ENCODE results near the gene UNC5A.

Gene UNC5A

GRCh38 chr5:176855598-176855997 lies 45.2 kb downstream of the UNC5A start:
- ATAC-seq, result no peak
- TF ChIP-seq SNAI2 (CRISPR knock-in tag; IDR thresholded peaks at IDR 0.05), result no peak
- TF ChIP-seq ZC3H10 (CRISPR knock-in tag; IDR thresholded peaks at IDR 0.05), result no peak
- TF ChIP-seq ZFP3 (CRISPR knock-in tag; IDR thresholded peaks at IDR 0.05), result no peak
- TF ChIP-seq GLIS3 (CRISPR knock-in tag; IDR thresholded peaks at IDR 0.05), result no peak
- TF ChIP-seq, protein P1, sequence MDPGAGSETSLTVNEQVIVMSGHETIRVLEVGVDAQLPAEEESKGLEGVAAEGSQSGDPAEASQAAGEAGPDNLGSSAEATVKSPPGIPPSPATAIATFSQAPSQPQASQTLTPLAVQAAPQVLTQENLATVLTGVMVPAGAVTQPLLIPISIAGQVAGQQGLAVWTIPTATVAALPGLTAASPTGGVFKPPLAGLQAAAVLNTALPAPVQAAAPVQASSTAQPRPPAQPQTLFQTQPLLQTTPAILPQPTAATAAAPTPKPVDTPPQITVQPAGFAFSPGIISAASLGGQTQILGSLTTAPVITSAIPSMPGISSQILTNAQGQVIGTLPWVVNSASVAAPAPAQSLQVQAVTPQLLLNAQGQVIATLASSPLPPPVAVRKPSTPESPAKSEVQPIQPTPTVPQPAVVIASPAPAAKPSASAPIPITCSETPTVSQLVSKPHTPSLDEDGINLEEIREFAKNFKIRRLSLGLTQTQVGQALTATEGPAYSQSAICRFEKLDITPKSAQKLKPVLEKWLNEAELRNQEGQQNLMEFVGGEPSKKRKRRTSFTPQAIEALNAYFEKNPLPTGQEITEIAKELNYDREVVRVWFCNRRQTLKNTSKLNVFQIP (CRISPR knock-in tag; IDR thresholded peaks at IDR 0.05; ENCODE audit: borderline replicate concordance, low read depth), result no peak
- TF ChIP-seq OSR1 (CRISPR knock-in tag; IDR thresholded peaks at IDR 0.05), result no peak
- TF ChIP-seq ISL1 (CRISPR knock-in tag; IDR thresholded peaks at IDR 0.05), result no peak
- no peak for TF ChIP-seq TCF4 (CRISPR knock-in tag; IDR thresholded peaks at IDR 0.05; ENCODE audit: borderline replicate concordance)
- no peak for TF ChIP-seq TOX (CRISPR knock-in tag; IDR thresholded peaks at IDR 0.05; ENCODE audit: borderline replicate concordance)
- TF ChIP-seq ESRRG (CRISPR knock-in tag; IDR thresholded peaks at IDR 0.05), result no peak
- TF ChIP-seq ARNTL (CRISPR knock-in tag; IDR thresholded peaks at IDR 0.05; ENCODE audit: borderline replicate concordance, low read depth), result no peak
- TF ChIP-seq ZNF8 (CRISPR knock-in tag; IDR thresholded peaks at IDR 0.05), result no peak
- TF ChIP-seq BACH2 (CRISPR knock-in tag; IDR thresholded peaks at IDR 0.05; ENCODE audit: borderline replicate concordance), result no peak
- no peak for TF ChIP-seq RARB (CRISPR knock-in tag; IDR thresholded peaks at IDR 0.05)
- no peak for TF ChIP-seq CSRNP3 (CRISPR knock-in tag; IDR thresholded peaks at IDR 0.05)
- no peak for TF ChIP-seq ZNF565 (CRISPR knock-in tag; conservative IDR thresholded peaks at IDR 0.05; ENCODE audit: low read depth)
- TF ChIP-seq CSDC2 (CRISPR knock-in tag; IDR thresholded peaks at IDR 0.05), result no peak
- TF ChIP-seq ZFP30 (CRISPR knock-in tag; IDR thresholded peaks at IDR 0.05), result no peak
- TF ChIP-seq, protein P2, sequence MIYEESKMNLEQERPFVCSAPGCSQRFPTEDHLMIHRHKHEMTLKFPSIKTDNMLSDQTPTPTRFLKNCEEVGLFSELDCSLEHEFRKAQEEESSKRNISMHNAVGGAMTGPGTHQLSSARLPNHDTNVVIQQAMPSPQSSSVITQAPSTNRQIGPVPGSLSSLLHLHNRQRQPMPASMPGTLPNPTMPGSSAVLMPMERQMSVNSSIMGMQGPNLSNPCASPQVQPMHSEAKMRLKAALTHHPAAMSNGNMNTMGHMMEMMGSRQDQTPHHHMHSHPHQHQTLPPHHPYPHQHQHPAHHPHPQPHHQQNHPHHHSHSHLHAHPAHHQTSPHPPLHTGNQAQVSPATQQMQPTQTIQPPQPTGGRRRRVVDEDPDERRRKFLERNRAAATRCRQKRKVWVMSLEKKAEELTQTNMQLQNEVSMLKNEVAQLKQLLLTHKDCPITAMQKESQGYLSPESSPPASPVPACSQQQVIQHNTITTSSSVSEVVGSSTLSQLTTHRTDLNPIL (CRISPR knock-in tag; IDR thresholded peaks at IDR 0.05; ENCODE audit: low read depth), result no peak
- no peak for TF ChIP-seq ZNF70 (CRISPR knock-in tag; IDR thresholded peaks at IDR 0.05)

- ATAC-seq, result no peak
- TF ChIP-seq ESRRG (CRISPR knock-in tag; IDR thresholded peaks at IDR 0.05) (no peak), ZFP3 (CRISPR knock-in tag; IDR thresholded peaks at IDR 0.05) (no peak)
Observed at GRCh38 chr5:176856746-176857145, 46.4 kb downstream of the UNC5A start.

DNA sequence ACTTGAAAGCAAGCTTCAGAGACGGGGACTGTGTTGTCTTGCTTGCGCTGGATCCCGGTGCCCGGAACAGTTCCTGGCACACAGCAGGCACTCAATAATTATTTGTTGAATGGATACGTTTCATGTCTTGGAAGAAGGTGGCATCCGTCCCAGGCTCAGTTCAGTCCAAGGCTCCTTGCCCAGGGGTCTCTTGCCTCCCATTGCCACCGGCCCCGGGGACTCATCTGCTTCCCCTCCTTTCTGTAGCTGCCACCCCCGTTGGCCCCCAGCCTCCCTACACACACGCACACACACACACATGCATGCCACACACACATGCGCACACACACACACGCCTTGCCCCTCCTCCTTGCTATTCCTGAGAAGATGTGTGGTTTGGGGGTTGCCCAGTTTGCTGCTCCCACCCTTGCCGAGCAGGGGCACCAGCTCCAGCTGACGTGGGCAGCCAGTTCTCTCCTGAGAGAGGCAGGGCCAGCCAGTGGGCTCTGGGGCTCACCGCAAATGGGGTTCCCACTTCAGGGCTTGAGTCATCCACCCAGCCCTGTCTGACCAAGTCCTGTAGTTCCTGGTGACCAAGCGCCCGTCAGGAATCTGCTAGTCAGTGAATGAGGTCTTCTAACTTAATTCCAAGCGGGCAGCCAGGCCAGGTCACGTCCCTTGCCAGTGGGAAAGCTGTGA lies 47.0 kb downstream of the UNC5A start:
- no peak for ATAC-seq

More for the DNA sequence above, 47.0 kb downstream of the UNC5A start:
- TF ChIP-seq ISL1 (CRISPR knock-in tag; IDR thresholded peaks at IDR 0.05), result no peak
- TF ChIP-seq CSDC2 (CRISPR knock-in tag; IDR thresholded peaks at IDR 0.05), result no peak
- no peak for TF ChIP-seq BACH2 (CRISPR knock-in tag; IDR thresholded peaks at IDR 0.05; ENCODE audit: borderline replicate concordance)
- TF ChIP-seq, protein P2 (CRISPR knock-in tag; IDR thresholded peaks at IDR 0.05; ENCODE audit: low read depth), result no peak
- TF ChIP-seq ZNF565 (CRISPR knock-in tag; conservative IDR thresholded peaks at IDR 0.05; ENCODE audit: low read depth), result no peak
- TF ChIP-seq CSRNP3 (CRISPR knock-in tag; IDR thresholded peaks at IDR 0.05), result no peak
- TF ChIP-seq, protein P1 (CRISPR knock-in tag; IDR thresholded peaks at IDR 0.05; ENCODE audit: borderline replicate concordance, low read depth), result no peak
- no peak for TF ChIP-seq SNAI2 (CRISPR knock-in tag; IDR thresholded peaks at IDR 0.05)
- no peak for TF ChIP-seq RARB (CRISPR knock-in tag; IDR thresholded peaks at IDR 0.05)
- no peak for TF ChIP-seq GLIS3 (CRISPR knock-in tag; IDR thresholded peaks at IDR 0.05)
- TF ChIP-seq ESRRG (CRISPR knock-in tag; IDR thresholded peaks at IDR 0.05), result no peak
- TF ChIP-seq TOX (CRISPR knock-in tag; IDR thresholded peaks at IDR 0.05; ENCODE audit: borderline replicate concordance), result no peak
- no peak for TF ChIP-seq ZNF8 (CRISPR knock-in tag; IDR thresholded peaks at IDR 0.05)
- no peak for TF ChIP-seq PPARA (CRISPR knock-in tag; IDR thresholded peaks at IDR 0.05; ENCODE audit: borderline replicate concordance)
- no peak for TF ChIP-seq OSR1 (CRISPR knock-in tag; IDR thresholded peaks at IDR 0.05)
- TF ChIP-seq ZFP3 (CRISPR knock-in tag; IDR thresholded peaks at IDR 0.05), result no peak
- no peak for TF ChIP-seq ZFP30 (CRISPR knock-in tag; IDR thresholded peaks at IDR 0.05)
- TF ChIP-seq ZC3H10 (CRISPR knock-in tag; IDR thresholded peaks at IDR 0.05), result no peak
- TF ChIP-seq PATZ1 (CRISPR knock-in tag; IDR thresholded peaks at IDR 0.05; ENCODE audit: borderline replicate concordance), result no peak
- no peak for TF ChIP-seq ZNF70 (CRISPR knock-in tag; IDR thresholded peaks at IDR 0.05)

All from SK-N-SH treated with all-trans-retinoic acid at 6 μM for 48 hours (cell line).